ENCODE measurements around the gene RRAGD. TPM values are rescaled to one million over a fixed set of nuclear protein-coding genes. Genes with fewer than 3 reads are reported as not detected.

RRAGD gene, protein sequence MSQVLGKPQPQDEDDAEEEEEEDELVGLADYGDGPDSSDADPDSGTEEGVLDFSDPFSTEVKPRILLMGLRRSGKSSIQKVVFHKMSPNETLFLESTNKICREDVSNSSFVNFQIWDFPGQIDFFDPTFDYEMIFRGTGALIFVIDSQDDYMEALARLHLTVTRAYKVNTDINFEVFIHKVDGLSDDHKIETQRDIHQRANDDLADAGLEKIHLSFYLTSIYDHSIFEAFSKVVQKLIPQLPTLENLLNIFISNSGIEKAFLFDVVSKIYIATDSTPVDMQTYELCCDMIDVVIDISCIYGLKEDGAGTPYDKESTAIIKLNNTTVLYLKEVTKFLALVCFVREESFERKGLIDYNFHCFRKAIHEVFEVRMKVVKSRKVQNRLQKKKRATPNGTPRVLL
- 10 to 100 TPM; 29.0 to 32.3 TPM for total RNA-seq

DNA sequence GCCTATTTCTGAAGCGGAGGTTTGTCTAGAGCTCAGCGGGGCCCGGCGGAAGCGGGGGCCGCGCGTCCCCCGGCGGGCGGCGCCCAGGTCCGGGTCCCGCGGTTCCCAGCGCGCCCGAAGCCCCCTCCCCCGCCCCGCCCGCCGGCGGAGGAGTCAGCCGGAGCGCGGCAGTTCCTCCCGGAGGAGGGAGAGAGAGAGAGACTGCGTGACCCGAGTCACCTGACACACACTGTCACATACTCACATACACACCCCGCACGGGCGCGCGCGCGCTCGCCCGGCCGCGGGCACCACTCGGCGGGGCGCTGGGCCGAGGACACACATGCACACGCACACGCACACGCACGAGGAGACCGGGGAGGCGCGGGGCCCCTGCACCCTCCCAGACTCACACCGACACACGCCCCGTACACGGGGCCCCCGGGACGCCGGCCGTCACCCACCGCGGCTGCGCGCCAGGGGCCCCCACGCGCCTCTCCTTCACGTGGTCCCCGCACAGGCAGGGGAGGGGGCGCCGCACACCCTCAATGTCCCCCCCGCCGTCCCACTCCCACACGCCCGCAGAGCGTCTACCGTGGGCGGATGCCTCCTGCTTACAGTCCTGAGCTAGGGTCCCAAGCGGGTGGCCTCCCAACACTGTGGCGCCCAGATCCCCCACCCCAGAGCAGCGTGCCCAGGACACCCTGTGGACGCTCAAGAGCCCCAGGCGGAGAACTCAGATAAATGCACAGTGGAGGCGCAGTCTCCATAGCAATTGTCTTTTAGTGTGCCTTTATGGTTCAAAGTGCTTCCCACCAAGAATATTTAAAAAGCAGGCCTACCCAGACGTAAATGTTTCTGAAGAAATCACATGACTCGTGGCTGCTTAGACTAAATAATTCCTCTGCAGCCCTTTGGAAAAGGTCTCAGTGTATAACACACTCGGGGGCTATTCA lies at the start of gene RRAGD:
Gene RRAGD, minus strand, starts transcription at position 203 of the 935 bp plus-strand sequence. CDS start 280 bp downstream, outside the sequence.

DNA sequence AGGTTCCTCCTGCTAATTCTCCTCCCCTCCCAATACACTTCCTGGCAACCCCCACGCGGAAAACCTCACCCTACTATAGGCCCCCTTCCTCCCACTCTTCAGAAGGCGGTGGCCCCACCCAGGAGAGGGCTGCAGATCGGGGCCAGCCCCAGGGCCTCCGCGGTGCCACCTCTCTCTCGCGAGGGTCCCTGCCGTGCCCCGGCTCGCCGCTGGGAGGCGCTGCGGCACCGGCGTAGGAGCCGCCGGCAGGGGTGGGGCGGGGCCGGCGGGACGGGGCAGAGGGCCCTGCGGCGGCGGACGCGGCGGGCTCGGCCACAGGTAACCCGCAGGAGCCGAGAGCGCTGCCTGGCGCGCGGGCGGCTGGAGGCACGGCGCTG lies 20.8 kb upstream of the RRAGD start, which contains the start of gene ANKRD6:
Gene ANKRD6, plus strand, starts transcription at position 278 of the 377 bp plus-strand sequence. CDS start 133,825 bp downstream, outside the sequence.

DNA sequence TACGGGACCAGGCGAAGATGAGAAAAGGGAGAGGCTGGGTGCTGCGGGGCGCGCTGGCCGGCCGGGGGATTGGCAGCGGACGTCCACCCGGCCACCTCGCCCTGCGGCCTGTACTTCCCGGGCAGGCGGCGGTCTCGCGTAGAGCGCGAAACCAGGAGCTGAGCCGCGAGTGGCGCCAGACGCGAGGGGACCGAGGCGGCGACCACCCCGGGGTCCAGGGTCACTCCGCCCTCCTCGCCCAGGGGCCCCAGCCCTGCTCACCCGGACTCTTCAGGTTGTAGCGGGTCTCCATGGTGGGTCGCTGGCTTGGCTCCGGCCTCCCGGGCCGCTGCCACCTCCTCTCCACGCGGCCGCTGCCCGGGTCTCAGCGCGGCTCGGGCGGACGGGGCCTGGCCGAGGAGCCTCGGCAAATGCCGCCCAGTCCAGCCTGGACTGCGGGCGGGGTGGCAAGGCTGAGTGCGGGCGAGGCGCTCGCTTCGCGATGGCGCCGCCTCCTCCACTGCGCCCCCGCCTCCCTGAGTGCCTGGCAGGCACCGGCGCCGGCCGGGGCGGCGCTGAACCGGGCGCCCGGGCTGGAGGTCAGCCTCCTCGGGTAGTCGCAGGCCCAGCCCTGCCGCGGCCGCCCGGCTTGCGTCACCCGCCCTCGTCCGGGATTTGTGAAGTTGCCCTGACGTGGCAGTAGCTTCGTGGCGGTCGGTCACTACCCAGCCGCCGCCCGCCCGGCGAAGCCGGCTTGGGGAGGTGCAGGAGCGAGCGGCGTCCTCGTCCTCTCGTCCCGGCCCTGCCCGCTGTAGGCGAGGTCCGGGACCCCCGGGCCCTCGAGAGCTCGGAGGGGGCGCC lies 59.6 kb downstream of the RRAGD start, which contains the start of gene UBE2J1:
Gene UBE2J1, minus strand, starts transcription at position 445 of the 840 bp plus-strand sequence. Its CDS starts 153 bp downstream, at position 292.

DNA sequence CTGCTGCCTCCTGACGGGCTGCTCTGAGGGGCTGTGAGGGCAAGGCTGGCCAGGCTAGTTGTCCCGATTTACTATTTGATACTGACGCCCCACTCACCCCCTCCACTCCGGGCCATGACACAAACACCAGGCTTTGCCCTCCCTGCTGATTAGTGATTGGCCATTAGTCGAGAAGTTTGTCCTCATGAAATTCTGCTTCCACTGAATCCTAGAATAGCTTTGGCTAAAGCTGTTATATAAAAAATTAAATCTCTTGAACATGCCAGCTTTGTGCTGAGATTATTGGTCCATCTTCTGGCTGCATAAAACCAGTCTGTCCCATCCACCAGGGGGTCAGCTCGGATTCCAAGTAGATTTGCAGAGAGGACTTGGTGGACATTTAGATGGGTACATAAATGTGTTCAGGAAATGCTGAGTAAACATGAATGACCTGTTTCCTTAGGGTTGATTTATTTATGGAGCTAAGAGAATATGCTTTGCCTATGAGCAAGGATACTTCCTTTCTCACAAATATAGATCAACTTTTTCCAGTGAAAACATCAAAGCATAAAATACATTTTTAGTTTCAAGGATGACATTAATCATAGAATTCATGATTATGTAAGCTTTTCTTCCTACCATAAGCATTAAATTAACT lies 96.7 kb downstream of the RRAGD start, which contains the start of gene GABRR2:
Gene GABRR2, minus strand, starts transcription at position 51 of the 637 bp plus-strand sequence. CDS start 134 bp downstream, outside the sequence.

Other genes with a start within 250 kb of the RRAGD start
- not detected for gene GABRR1, start 194.9 kb downstream of the RRAGD start, total RNA-seq
- under 1 TPM in 1 of 2 donors, not detected in 1; 0.34 TPM for gene GABRR2, start 97.0 kb downstream of the RRAGD start, total RNA-seq
- 10 to 100 TPM; 28.2 to 34.3 TPM for gene UBE2J1, start 59.6 kb downstream of the RRAGD start, total RNA-seq
- gene ANKRD6, start 20.9 kb upstream of the RRAGD start, total RNA-seq = 1 to 10 TPM; 7.0 to 10.0 TPM
- 10 to 100 TPM; 25.1 to 29.3 TPM for gene LYRM2, start 226.5 kb upstream of the RRAGD start, total RNA-seq

Data from melanocyte of skin (primary cell).